ENCODE results near the gene CEP164. TPM values are rescaled to one million over a fixed set of nuclear protein-coding genes. Genes with fewer than 3 reads are reported as not detected.

CEP164 gene
- 1 to 10 TPM; 9.0 to 9.6 TPM for total RNA-seq
- long read RNA-seq, partial matches to known transcripts: 0 of 1 reads
- long read RNA-seq, other reads (novel, unspliced or antisense): 1 of 1 reads

DNA sequence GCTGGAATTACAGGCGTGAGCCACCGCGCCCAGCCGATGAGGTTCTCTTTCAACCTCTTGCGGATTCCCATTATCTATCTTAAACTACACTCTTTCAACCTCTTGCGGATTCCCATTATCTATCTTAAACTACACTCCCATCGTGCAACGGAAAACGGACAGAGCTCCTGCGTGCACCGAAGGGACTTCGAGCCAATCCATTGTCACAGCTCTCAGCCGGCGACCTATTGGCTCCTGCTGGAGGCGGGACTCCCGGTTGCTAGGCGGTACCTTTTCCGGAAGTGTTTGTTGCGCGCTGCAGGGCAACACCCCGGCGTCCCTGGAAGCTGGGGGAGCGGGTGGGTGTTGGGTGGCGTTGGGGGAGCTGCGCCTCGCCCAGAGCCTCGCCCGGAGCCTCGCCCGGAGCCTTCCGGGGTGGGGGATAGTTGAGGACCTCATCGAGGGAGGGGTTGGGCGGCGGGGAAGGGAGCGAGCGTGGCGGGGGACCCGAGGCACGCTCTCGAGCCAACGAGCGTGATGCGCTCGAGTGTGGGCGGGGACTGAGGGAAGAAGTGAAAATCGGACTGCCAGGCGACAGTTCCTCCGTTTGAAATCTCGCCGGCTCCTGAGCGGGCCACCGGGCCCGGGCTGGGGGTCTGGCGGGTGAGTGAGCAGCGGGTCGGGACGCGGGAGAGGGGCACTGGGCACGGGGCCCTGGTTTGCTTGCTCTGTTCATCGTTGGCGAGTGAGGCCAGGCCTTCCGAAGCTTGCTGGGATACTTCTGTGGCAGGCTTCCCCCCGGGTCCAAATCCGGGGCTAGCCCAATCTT lies at the start of gene CEP164:
TSS of gene CEP164 (plus strand) at position 288 of the 808 bp plus-strand sequence. CDS start 10,733 bp downstream, outside the sequence.
- DNase-seq (peak; percentile 97), ATAC-seq (peak; percentile 98)
- intact Hi-C loops (cut with DNase I): no loop called here

DNA sequence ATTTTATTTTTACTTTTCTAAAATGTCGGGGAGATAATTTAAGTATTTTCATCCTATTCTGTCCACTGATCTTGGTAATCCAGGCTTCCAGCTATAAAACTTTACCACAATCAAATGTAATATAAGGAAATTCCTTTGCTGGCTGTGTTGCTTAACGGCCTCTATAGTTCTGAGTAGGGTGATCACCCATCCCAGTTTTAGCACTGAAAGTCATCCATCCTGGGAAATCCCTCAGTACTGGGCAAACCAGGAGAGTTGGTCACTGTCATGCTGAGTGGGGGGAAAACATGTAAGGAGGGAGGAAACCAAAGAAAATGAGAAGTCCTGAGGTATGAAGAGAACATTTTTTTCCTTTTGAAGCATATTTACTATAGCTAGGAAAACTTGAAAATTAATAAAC lies 49.3 kb upstream of the CEP164 start:
- ATAC-seq (no peak), DNase-seq (no peak)
- intact Hi-C loops (cut with DNase I): no loop called here

DNA sequence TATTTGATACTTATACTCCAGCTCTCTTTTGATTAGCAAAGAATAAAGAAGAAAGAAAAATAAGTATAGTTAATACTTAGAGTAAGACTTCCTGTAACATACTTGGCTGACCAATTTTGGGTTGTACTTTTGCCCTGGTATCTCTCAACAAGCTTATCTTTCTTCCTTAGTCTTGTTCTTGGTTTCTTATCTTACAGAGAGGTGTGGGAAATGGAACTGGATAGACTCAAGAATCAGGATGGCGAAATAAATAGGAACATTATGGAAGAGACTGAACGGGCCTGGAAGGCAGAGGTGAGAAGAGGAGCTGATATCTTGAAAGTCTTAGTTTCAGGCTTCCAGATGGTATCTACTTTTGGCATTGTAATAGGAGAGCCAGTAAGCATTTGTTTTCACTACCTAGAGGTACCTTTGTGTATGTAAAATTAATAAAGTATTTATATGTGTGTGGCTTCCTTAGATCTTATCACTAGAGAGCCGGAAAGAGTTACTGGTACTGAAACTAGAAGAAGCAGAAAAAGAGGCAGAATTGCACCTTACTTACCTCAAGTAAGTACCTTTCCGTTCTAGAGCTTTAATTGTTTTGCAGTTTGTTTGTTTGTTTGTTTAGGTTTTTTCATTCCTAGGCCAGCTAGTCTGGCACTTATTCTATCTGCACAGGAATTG lies 47.8 kb upstream of the CEP164 start:
- DNase-seq (no peak), ATAC-seq (peak in 1 of 2 donors; percentile 41)
- intact Hi-C loops (cut with DNase I): no loop called here

DNA sequence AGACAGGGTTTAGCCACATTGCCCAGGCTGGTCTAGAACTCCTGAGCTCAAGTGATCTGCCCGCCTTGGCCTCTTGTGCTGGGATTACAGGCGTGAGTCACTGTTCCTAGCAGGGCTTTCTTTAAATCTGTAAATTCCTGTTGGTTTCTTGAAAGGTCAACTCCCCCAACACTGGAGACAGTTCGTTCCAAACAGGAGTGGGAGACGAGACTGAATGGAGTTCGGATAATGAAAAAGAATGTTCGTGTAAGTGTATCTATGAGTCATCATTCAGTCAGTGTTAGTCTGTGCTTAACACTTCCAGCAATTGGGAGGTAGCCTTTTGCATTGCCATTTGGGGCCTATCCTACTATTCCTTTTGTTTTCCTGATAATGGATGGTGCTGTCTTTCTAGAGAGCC lies 46.5 kb upstream of the CEP164 start:
- ATAC-seq (peak; percentile 47 to 93), DNase-seq (no peak)
- intact Hi-C loops (cut with DNase I): no loop called here

GRCh38 chr11:117281869-117282268 lies 45.8 kb upstream of the CEP164 start:
- DNase-seq: no peak
- peak in 1 of 2 donors; percentile 23 for ATAC-seq
- intact Hi-C loops (cut with DNase I): no loop called here

DNA sequence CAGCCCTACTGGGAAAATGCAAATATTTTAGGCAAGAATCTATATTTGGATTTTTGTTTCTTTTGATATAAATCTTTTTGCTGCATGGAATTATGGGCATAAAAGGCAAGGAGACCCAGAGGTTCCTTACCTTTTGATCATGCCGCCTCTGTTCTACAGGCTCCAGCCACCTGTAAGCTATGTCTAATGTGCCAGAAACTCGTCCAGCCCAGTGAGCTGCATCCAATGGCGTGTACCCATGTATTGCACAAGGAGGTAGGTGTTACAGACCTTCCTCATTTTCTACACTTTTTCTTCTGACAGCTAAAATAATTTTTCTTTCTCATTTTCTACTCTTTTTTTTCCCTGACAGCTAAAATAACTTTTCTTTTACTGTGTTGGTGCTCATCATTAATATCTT lies 44.7 kb upstream of the CEP164 start:
- DNase-seq (no peak), ATAC-seq (no peak)
- intact Hi-C loops (cut with DNase I): no loop called here

GRCh38 chr11:117284053-117284452 lies 43.6 kb upstream of the CEP164 start:
- intact Hi-C loops (cut with DNase I): no loop called here
- DNase-seq (no peak), ATAC-seq (no peak)

GRCh38 chr11:117286588-117286987 lies 41.1 kb upstream of the CEP164 start:
- DNase-seq: no peak
- intact Hi-C loops (cut with DNase I): no loop called here
- ATAC-seq: no peak

- DNase-seq (no peak), ATAC-seq (no peak)
- intact Hi-C loops (cut with DNase I): no loop called here
These were observed 40.0 kb upstream of the CEP164 start for GRCh38 chr11:117287668-117288067.

DNA sequence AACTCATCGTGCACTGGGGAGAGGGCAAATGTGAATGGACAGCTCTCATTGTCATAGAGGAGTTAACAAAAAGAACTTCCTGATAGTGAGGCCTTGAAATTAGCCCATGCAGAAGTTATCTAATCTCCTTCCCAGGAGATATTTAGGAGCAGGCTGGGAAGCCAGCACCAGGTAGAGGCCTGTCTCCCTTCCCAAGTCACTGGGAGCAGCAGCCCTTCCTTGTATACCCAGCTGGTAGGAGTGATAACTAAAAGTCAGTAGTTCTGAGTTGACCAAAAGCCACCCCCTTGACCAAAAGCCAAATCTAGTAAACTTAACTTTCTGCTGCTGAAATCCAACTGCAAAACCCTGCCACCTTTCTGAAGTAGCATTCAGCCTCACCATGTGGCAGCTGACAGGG lies 37.9 kb upstream of the CEP164 start:
- intact Hi-C loops (cut with DNase I): no loop called here
- no peak for ATAC-seq
- no peak for DNase-seq

DNA sequence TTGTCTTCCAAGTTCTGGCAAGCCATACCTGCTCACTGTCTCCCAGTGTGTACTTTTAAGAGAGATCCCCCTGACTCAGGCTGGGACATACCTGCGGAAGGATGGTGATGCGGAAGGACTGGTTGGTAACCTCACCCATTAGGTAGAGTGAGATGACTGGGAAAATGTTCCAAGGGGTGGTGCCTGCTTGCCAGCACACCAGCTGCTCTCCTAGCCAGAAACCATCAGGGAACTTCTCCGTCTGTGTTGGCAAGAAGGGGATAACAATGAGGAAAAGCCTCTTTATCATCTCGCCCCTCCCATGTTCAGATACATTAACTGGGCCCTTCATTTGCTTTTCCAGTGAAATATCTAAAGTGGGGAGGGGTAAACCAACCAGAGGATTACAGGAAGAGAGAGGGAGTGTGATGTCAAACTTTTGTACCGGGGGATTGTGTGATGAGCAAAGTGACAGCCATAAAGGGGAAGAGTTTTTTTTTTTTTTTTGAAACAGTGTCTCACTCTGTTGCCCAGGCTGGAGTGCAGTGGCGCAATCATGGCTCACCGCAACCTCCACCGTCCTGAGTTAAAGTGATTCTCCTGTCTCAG lies 36.8 kb upstream of the CEP164 start, which contains the start of gene BACE1-AS:
TSS of gene BACE1-AS (plus strand) at position 538 of the 588 bp plus-strand sequence.
- no peak for DNase-seq
- intact Hi-C loops (cut with DNase I): no loop called here
- no peak for ATAC-seq

GRCh38 chr11:117292616-117293015 lies 35.0 kb upstream of the CEP164 start:
- DNase-seq (no peak), ATAC-seq (no peak)
- intact Hi-C loops (cut with DNase I): no loop called here

- no peak for ATAC-seq
- intact Hi-C loops (cut with DNase I): no loop called here
- DNase-seq: no peak
These were observed 32.1 kb upstream of the CEP164 start for GRCh38 chr11:117295438-117296137.

- DNase-seq: no peak
- intact Hi-C loops (cut with DNase I): no loop called here
- no peak for ATAC-seq
These were observed 30.8 kb upstream of the CEP164 start for GRCh38 chr11:117296881-117297280.

- DNase-seq (no peak), ATAC-seq (no peak)
- intact Hi-C loops (cut with DNase I): no loop called here
These were observed 29.5 kb upstream of the CEP164 start for GRCh38 chr11:117298195-117298594.

- ATAC-seq: peak; percentile 3 to 11
- intact Hi-C loops (cut with DNase I): no loop called here
- DNase-seq: no peak
These were observed 28.0 kb upstream of the CEP164 start for GRCh38 chr11:117299351-117300282.

DNA sequence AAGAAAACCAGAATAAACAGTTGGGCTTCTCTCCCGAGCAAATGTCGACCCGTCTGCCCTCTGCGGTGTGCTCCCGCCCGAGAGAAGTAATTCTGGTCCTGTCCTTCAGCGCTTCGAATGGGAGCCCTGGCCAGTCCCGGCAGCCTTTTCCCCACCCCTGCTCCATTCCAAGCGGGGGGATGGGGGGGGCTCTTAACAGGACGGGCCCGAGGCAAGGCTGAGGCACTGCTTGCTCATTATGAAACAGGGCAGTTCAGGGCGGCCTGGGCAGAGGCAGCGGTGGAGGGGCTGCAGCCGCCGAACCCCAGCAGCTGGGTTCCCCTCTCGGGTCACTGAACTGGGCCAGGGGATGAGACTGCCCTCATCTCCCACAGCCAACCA lies 27.4 kb upstream of the CEP164 start:
- ATAC-seq (peak; percentile 65 to 73), DNase-seq (peak; percentile 33)
- intact Hi-C loops (cut with DNase I): no loop called here

DNA sequence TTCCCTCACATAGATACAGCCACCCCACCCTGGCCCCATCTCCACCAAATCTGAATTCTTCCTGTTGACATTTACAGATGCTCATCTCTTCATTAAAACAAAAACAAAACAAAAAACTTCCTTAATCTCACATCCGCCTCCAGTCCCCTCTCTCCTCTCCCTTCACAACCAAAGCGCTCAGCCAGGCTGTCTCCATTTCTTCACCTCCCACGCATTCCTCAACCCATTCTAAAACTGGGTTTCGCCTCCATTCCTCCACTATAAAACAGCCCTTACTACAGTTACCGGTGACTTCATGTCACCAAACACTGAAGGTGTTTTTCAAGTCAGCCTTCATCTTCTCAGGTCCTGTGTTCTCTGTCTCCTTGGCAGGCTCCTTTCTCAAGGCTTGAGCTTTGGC lies 26.9 kb upstream of the CEP164 start:
- ATAC-seq (peak; percentile 32 to 37), DNase-seq (no peak)
- intact Hi-C loops (cut with DNase I): no loop called here

DNA sequence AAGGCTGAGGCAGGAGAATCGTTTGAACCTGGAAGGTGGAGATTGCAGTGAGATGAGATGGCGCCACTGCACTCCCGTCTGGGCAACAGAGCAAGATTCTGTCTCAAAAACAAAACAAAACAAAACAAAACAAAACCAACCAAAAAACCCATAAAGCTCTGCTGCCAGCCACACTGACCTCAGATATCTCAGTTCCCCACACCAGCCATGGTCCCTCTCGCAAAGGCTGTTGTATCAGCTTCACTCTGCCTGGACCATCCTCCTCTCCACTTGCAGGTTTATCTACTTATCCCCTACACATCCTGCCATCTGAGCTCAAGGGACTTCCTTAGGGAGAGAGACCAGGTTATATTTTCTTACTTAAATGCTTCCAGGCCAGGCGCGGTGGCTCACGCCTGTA lies 25.4 kb upstream of the CEP164 start:
- intact Hi-C loops (cut with DNase I): no loop called here
- DNase-seq (no peak), ATAC-seq (no peak)

All from left cardiac atrium (tissue), 4 donors.